Femur (tissue), 1 donor: ENCODE results near the gene BCORL1.

Experiments
- DNase-seq: peaks from one replicate; pipeline ENCODE4 v3.0.0-alpha.2; 2017

BCORL1 gene

GRCh38 chrX:129961180-129962083 lies 21.0 kb upstream of the BCORL1 start:
- peak; percentile 43 for DNase-seq

GRCh38 chrX:129963729-129964128 lies 18.7 kb upstream of the BCORL1 start:
- DNase-seq, result no peak

- DNase-seq, result no peak
These were observed 17.3 kb upstream of the BCORL1 start for GRCh38 chrX:129965166-129965565.

- DNase-seq, result no peak
These were observed 13.5 kb upstream of the BCORL1 start for GRCh38 chrX:129968968-129969367.

- DNase-seq, result no peak
These were observed 6.0 kb upstream of the BCORL1 start for GRCh38 chrX:129976441-129976840.

- DNase-seq, result no peak
These were observed 3.1 kb upstream of the BCORL1 start for GRCh38 chrX:129979207-129979920.

GRCh38 chrX:129980001-129980401 lies 2.4 kb upstream of the BCORL1 start:
- DNase-seq, result peak; percentile 36

GRCh38 chrX:129980540-129981199 lies 1.8 kb upstream of the BCORL1 start:
- peak; percentile 72 for DNase-seq

GRCh38 chrX:129981200-129981553 lies 1.3 kb upstream of the BCORL1 start:
- DNase-seq, result no peak

- no peak for DNase-seq
These were observed 609 bp upstream of the BCORL1 start for GRCh38 chrX:129981752-129982299.

- DNase-seq, result peak; percentile 48
These were observed 1.2 kb downstream of the BCORL1 start for GRCh38 chrX:129983575-129984110.

GRCh38 chrX:129984111-129984958 lies 1.9 kb downstream of the BCORL1 start:
- DNase-seq, result peak; percentile 52

GRCh38 chrX:129987871-129988270 lies 5.4 kb downstream of the BCORL1 start:
- no peak for DNase-seq

GRCh38 chrX:129992181-129992580 lies 9.7 kb downstream of the BCORL1 start:
- no peak for DNase-seq

GRCh38 chrX:129996120-129996519 lies 13.7 kb downstream of the BCORL1 start:
- DNase-seq, result no peak

GRCh38 chrX:129997086-129997485 lies 14.7 kb downstream of the BCORL1 start:
- DNase-seq, result no peak

- no peak for DNase-seq
These were observed 15.6 kb downstream of the BCORL1 start for GRCh38 chrX:129998021-129998420.

- no peak for DNase-seq
These were observed 19.5 kb downstream of the BCORL1 start for GRCh38 chrX:130001893-130002292.

GRCh38 chrX:130002541-130002940 lies 20.1 kb downstream of the BCORL1 start:
- DNase-seq, result no peak

GRCh38 chrX:130005089-130005807 lies 22.8 kb downstream of the BCORL1 start:
- DNase-seq, result no peak

- no peak for DNase-seq
These were observed 27.3 kb downstream of the BCORL1 start for GRCh38 chrX:130009658-130010223.
